ENCODE results near the gene TSPAN15. TPM values are rescaled to one million over a fixed set of nuclear protein-coding genes. Genes with fewer than 3 reads are reported as not detected.

Gene TSPAN15
- total RNA-seq, 1 experiment from 2014 or later, result 7.7 TPM

DNA sequence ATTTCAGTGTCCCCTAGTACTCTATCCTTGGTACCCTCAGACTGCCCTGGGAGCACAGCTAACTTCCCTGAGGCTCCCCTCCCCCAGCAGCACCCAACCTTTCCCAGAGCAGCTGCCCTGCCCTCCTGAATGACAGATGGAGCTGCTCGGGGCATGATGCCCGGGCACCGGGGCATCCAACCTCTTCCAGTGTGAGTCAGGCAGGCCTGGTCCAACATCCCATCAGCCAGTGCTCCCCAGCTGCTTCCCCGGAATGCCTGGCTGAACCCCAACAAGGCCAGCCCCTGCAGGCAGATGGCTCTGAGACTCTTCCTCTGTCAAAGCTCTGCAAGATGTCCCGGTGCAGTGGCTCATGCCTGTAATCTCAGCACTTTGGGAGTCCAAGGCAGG is 11.9 kb upstream of the TSPAN15 start:
- H2BK15ac ChIP-seq (ENCODE audit: low read depth, low read length), result no peak overlapping the region
- no peaks in the 10 kb centered on the region for H3K27me3 ChIP-seq (ENCODE audit: insufficient read depth, low read length)
- no peak overlapping the region for H2BK5ac ChIP-seq (ENCODE audit: insufficient read length, low read length)
- H4K5ac ChIP-seq (ENCODE audit: insufficient read length, low read depth, low read length), result no peak overlapping the region
- no peak overlapping the region for H3K4me2 ChIP-seq (ENCODE audit: insufficient read depth, insufficient read length, low read length)
- H3K4ac ChIP-seq (ENCODE audit: low read depth, low read length), result no peak overlapping the region
- Mint-ChIP-seq H3K4me1 (peaks cover 3 to 10% of the 10 kb centered on the region in 2 experiments; a peak in 3 of 4 replicates), H3K36me3 (ENCODE audit: insufficient read depth in 1 of 3, low read depth in 3 of 3) (no peaks in the 10 kb centered on the region), H3K27me3 (ENCODE audit: low read depth) (peaks cover 47% of the 10 kb centered on the region), H3K4me3 (no peak overlapping the region), H3K27ac (no peak overlapping the region), H3K9me3 (peaks cover 0 to 6% of the 10 kb centered on the region in 2 experiments; a peak in 2 of 5 replicates)
- H4K8ac ChIP-seq (replicated peaks; ENCODE audit: insufficient read length, low read depth, low read length), result no peak overlapping the region
- no peaks in the 10 kb centered on the region for H4K20me1 ChIP-seq (ENCODE audit: control insufficient read depth, insufficient read depth, insufficient read length)
- H3K56ac ChIP-seq (ENCODE audit: insufficient read length, low read depth, low read length), result no peak overlapping the region
- no peak overlapping the region for H3T11ph ChIP-seq (ENCODE audit: low read length)
- H3K9me3 ChIP-seq (ENCODE audit: control insufficient read depth, low read depth, low read length), result no peaks in the 10 kb centered on the region
- no peak overlapping the region for H2AFZ ChIP-seq (ENCODE audit: low read length)
- H3K23me2 ChIP-seq (ENCODE audit: insufficient read length, low read depth, low read length, poor library complexity, severe bottlenecking), result no peaks in the 10 kb centered on the region
- no peak overlapping the region for H2BK12ac ChIP-seq (ENCODE audit: insufficient read length, low read depth, low read length)
- H3K4me1 ChIP-seq (ENCODE audit: insufficient read depth, low read length), result no peaks in the 10 kb centered on the region
- no peak overlapping the region for H2AK5ac ChIP-seq (ENCODE audit: insufficient read length, low read length)
- H4K91ac ChIP-seq (ENCODE audit: insufficient read length, low read depth, low read length), result no peak overlapping the region
- no peak overlapping the region for H3K27ac ChIP-seq (ENCODE audit: insufficient read length, low read depth, low read length)
- H2BK120ac ChIP-seq (ENCODE audit: low read depth, low read length, poor library complexity, severe bottlenecking), result no peak overlapping the region
- no peak for TF ChIP-seq CTCF (conservative IDR thresholded peaks at IDR 0.05)
- no peak overlapping the region for H3K18ac ChIP-seq (ENCODE audit: insufficient read length, low read depth, low read length)
- no peak overlapping the region for H3K14ac ChIP-seq (ENCODE audit: insufficient read depth, low read length)
- H2BK20ac ChIP-seq (ENCODE audit: low read depth, low read length, poor library complexity, severe bottlenecking), result no peak overlapping the region
- no peak for DNase-seq
- H3K9ac ChIP-seq (ENCODE audit: extremely low read depth, insufficient read length, low read length), result no peak overlapping the region
- H3K79me1 ChIP-seq (ENCODE audit: insufficient read depth, low read depth, low read length, poor library complexity, severe bottlenecking), result no peaks in the 10 kb centered on the region
- no peak overlapping the region for H3K23ac ChIP-seq (ENCODE audit: insufficient read length, low read depth, low read length)
- no peaks in the 10 kb centered on the region for H3K79me2 ChIP-seq (ENCODE audit: insufficient read depth, low read length)
- WGBS (ENCODE audit: extremely low coverage, insufficient read length, low lambda C conversion rate), result no CpG with 5 or more reads among the region's 5 CpGs

All from H9 (cell line).